Breast epithelium (tissue), 4 donors: ENCODE results near the gene CYP26C1. TPM values are rescaled to one million over a fixed set of nuclear protein-coding genes. Genes with fewer than 3 reads are reported as not detected.

Experiments
- DNase-seq, 2 donors: peaks; one replicate each; pipeline ENCODE4 v3.0.0-alpha.2; 2019; ENCODE audit warnings: low spot score in 2 of 2
- H3K27ac ChIP-seq, 2 donors: fragments of 200-600 bp; sonication (generic) in 1 of 2; one replicate each; pipeline ENCODE4 v1.5.1; 2016 to 2019; ENCODE audit warnings: mild to moderate bottlenecking in 1 of 2
- H3K27me3 ChIP-seq, 2 donors: fragments of 200-600 bp; sonication (generic) in 1 of 2; one replicate each; pipeline versions ENCODE4 v1.5.1 to v1.6.0; 2017 to 2019; ENCODE audit warnings: control low read depth in 1 of 2, mild to moderate bottlenecking in 1 of 2
- H3K36me3 ChIP-seq: fragments of 200-600 bp; one replicate; pipeline ENCODE4 v1.5.1; 2019
- H3K4me1 ChIP-seq, 2 donors: fragments of 200-600 bp; sonication (generic); one replicate each; pipeline ENCODE4 v1.5.1; 2016 to 2019; ENCODE audit warnings: control low read depth in 1 of 2
- H3K4me3 ChIP-seq, 3 donors: fragments of 200-600 bp; sonication (generic); 1 replicate in 2 of 3; 2 replicates in 1 of 3; pipeline ENCODE4 v1.5.1; 2016 to 2019; ENCODE audit warnings: mild to moderate bottlenecking in 3 of 3, moderate library complexity in 2 of 3
- H3K9me3 ChIP-seq, 2 donors: fragments of 200-600 bp; sonication (generic) in 1 of 2; one replicate each; pipeline ENCODE4 v1.5.1; 2016 to 2019; ENCODE audit warnings: control low read depth in 1 of 2
- POLR2A ChIP-seq: fragments of 450-650 bp; IDR thresholded peaks from one replicate; pipeline ENCODE4 v1.6.1; 2016; ENCODE audit warnings: antibody characterized with exemption, mild to moderate bottlenecking, moderate library complexity
- POLR2AphosphoS5 ChIP-seq, 3 donors: sonication (generic); formaldehyde crosslinking; IDR thresholded peaks; one replicate each; pipeline ENCODE4 v1.6.1; 2017; ENCODE audit warnings: antibody characterized with exemption in 3 of 3
- intact Hi-C: fragments of 100-400 bp; cut with DNase I; formaldehyde crosslinking; loops from one replicate; pipeline ENCODE4 v1.15.1; 2023; ENCODE audit warnings: low total_unique reads
- total RNA-seq, 3 donors: library from RNA; depleted of rRNA; stranded (reverse); fragments of >200 nt; gene quantifications; one replicate each; pipeline ENCODE4 v1.1.0, GENCODE V29; 2016
- TF ChIP-seq, protein P1 (sequence below), 3 donors: fragments of 450-650 bp; IDR thresholded peaks; one replicate each; pipeline ENCODE4 v1.5.1; 2016 to 2017; ENCODE audit warnings: antibody characterized with exemption in 3 of 3, mild to moderate bottlenecking in 3 of 3, moderate library complexity in 3 of 3

The CYP26C1 gene
- total RNA-seq, 3 donors from 2014 or later, result 0.15 to 0.16 TPM; not detected in 1

- no peaks in the 10 kb centered on the region for H3K4me1 ChIP-seq
- intact Hi-C loops, result loop anchor here (1.0 kb wide), 1 partner anchor 9 kb away; no protein-coding TSS in a partner anchor
- no peak overlapping the region for H3K27ac ChIP-seq
- H3K9me3 ChIP-seq, result no peaks in the 10 kb centered on the region
- H3K36me3 ChIP-seq, result no peaks in the 10 kb centered on the region
- H3K4me3 ChIP-seq, result no peak overlapping the region
- no peak for DNase-seq
- no peak for TF ChIP-seq POLR2A
- no peaks in the 10 kb centered on the region for H3K27me3 ChIP-seq
Measured at GRCh38 chr10:93034426-93034825, 26.2 kb upstream of the CYP26C1 start.

- H3K36me3 ChIP-seq, result no peaks in the 10 kb centered on the region
- no peak for TF ChIP-seq POLR2AphosphoS5 (IDR thresholded peaks at IDR 0.05)
- no peak for TF ChIP-seq POLR2A
- TF ChIP-seq, protein P1, sequence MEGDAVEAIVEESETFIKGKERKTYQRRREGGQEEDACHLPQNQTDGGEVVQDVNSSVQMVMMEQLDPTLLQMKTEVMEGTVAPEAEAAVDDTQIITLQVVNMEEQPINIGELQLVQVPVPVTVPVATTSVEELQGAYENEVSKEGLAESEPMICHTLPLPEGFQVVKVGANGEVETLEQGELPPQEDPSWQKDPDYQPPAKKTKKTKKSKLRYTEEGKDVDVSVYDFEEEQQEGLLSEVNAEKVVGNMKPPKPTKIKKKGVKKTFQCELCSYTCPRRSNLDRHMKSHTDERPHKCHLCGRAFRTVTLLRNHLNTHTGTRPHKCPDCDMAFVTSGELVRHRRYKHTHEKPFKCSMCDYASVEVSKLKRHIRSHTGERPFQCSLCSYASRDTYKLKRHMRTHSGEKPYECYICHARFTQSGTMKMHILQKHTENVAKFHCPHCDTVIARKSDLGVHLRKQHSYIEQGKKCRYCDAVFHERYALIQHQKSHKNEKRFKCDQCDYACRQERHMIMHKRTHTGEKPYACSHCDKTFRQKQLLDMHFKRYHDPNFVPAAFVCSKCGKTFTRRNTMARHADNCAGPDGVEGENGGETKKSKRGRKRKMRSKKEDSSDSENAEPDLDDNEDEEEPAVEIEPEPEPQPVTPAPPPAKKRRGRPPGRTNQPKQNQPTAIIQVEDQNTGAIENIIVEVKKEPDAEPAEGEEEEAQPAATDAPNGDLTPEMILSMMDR (IDR thresholded peaks at IDR 0.05), result no peak
- no peaks in the 10 kb centered on the region for H3K4me1 ChIP-seq
- no peak overlapping the region for H3K4me3 ChIP-seq
- DNase-seq, result no peak
- H3K27ac ChIP-seq, result no peak overlapping the region
- H3K9me3 ChIP-seq, result no peaks in the 10 kb centered on the region
- intact Hi-C loops, result no loop called here
- no peaks in the 10 kb centered on the region for H3K27me3 ChIP-seq
Measured at GRCh38 chr10:93039110-93039509, 21.5 kb upstream of the CYP26C1 start.

DNA sequence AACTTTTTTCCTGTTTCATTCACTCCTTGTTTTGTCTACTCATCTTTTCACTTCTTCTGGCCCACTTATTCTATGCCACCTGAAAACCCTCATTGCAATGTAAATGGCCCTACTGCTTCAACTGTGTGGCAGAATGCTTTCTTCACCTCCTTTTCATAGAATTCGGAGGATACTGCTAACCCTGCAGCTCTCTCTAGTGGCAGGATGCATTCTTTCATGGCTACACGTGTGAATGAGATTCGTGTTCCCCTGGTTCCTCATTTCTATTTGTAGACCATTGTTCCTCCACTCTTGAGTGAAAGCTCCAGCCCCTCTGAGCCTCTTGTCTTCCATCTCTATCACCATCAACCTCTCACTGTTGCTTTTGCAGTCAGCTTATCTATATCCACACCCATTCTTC is 20.9 kb upstream of the CYP26C1 start:
- Histone ChIP-seq H3K27ac (no peak overlapping the region), H3K36me3 (no peaks in the 10 kb centered on the region), H3K4me3 (no peak overlapping the region), H3K9me3 (no peaks in the 10 kb centered on the region), H3K4me1 (no peaks in the 10 kb centered on the region), H3K27me3 (no peaks in the 10 kb centered on the region)
- DNase-seq, result no peak
- TF ChIP-seq POLR2AphosphoS5 (IDR thresholded peaks at IDR 0.05), result no peak
- intact Hi-C loops, result no loop called here

DNA sequence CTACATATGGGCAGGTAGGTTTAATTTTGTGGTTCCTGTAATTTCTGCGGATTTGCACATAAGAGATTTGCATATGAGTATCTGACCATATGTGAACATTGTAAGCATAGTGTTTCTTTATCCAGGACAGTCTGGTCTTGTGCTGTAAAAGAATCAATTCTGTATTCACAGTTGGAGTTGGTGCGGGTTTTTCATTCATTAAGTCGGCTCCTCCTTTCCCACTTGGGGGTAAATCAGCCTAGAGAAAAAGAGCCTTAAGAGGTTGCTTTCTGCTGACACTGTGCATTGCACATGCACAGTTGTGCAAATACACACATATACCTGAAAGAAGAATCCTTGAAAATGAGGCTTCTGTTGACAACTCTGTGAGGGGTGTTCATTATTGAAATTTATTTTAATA is 6.1 kb upstream of the CYP26C1 start:
- no peak for DNase-seq
- no peaks in the 10 kb centered on the region for H3K36me3 ChIP-seq
- no peak overlapping the region for H3K27ac ChIP-seq
- H3K4me1 ChIP-seq, result no peaks in the 10 kb centered on the region
- no peaks in the 10 kb centered on the region for H3K27me3 ChIP-seq
- TF ChIP-seq POLR2A (no peak), POLR2AphosphoS5 (IDR thresholded peaks at IDR 0.05) (no peak)
- TF ChIP-seq, protein P1 (IDR thresholded peaks at IDR 0.05), result no peak
- intact Hi-C loops, result no loop called here
- H3K9me3 ChIP-seq, result no peaks in the 10 kb centered on the region
- no peak overlapping the region for H3K4me3 ChIP-seq

GRCh38 chr10:93058139-93058538 is 2.5 kb upstream of the CYP26C1 start:
- TF ChIP-seq POLR2AphosphoS5 (IDR thresholded peaks at IDR 0.05) (no peak), POLR2A (no peak)
- TF ChIP-seq, protein P1 (IDR thresholded peaks at IDR 0.05), result no peak
- H3K4me3 ChIP-seq, result no peak overlapping the region
- DNase-seq, result no peak
- H3K27me3 ChIP-seq, result peaks cover 3 to 32% of the 10 kb centered on the region in 2 donors
- intact Hi-C loops, result no loop called here
- H3K9me3 ChIP-seq, result no peaks in the 10 kb centered on the region
- no peaks in the 10 kb centered on the region for H3K36me3 ChIP-seq
- peaks cover 0 to 5% of the 10 kb centered on the region in 2 donors for H3K4me1 ChIP-seq
- no peak overlapping the region for H3K27ac ChIP-seq

GRCh38 chr10:93060887-93061593 is 442 bp downstream of the CYP26C1 start:
- H3K27me3 ChIP-seq, result peaks cover 3 to 58% of the 10 kb centered on the region in 2 donors
- peaks cover 0 to 5% of the 10 kb centered on the region in 2 donors for H3K4me1 ChIP-seq
- intact Hi-C loops, result no loop called here
- H3K4me3 ChIP-seq, result no peak overlapping the region
- TF ChIP-seq, protein P1 (IDR thresholded peaks at IDR 0.05), result no peak
- TF ChIP-seq POLR2AphosphoS5 (IDR thresholded peaks at IDR 0.05), result no peak
- TF ChIP-seq POLR2A, result no peak
- H3K36me3 ChIP-seq, result no peaks in the 10 kb centered on the region
- H3K9me3 ChIP-seq, result no peaks in the 10 kb centered on the region
- DNase-seq, result no peak
- no peak overlapping the region for H3K27ac ChIP-seq
